ENCODE data around the gene CRX.
"Not testable (repeated sequence)": the region's sequence is repeated elsewhere in the genome, so short reads cannot be mapped to it uniquely, and the experiment has no call there.

The CRX gene

DNA sequence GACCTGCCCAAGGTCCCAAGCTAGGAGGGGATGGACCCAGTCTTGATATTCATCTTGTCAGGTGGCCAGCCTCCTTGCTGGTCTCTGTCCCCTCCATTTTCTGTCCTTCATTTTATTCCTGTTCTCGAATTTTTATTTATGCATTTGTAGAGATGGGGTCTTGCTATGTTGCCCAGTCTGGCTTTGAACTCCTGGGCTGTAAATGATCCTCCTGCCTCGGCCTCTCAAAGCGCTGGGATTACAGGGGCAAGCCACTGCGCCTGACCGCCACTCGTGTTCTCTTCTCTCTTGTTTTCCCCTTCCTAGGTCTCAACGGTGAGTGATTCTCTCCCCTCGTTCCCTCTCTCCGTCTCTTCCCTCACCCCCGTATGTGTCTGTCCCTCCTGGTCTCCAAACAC is 26.7 kb downstream of the CRX start:
- DNase-seq (ENCODE audit: low read depth) = no peak
- no peak overlapping the region for H3K4me3 ChIP-seq (ENCODE audit: control insufficient read depth, low read depth, low read length)
- TF ChIP-seq, protein P1, sequence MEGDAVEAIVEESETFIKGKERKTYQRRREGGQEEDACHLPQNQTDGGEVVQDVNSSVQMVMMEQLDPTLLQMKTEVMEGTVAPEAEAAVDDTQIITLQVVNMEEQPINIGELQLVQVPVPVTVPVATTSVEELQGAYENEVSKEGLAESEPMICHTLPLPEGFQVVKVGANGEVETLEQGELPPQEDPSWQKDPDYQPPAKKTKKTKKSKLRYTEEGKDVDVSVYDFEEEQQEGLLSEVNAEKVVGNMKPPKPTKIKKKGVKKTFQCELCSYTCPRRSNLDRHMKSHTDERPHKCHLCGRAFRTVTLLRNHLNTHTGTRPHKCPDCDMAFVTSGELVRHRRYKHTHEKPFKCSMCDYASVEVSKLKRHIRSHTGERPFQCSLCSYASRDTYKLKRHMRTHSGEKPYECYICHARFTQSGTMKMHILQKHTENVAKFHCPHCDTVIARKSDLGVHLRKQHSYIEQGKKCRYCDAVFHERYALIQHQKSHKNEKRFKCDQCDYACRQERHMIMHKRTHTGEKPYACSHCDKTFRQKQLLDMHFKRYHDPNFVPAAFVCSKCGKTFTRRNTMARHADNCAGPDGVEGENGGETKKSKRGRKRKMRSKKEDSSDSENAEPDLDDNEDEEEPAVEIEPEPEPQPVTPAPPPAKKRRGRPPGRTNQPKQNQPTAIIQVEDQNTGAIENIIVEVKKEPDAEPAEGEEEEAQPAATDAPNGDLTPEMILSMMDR (IDR thresholded peaks at IDR 0.05; ENCODE audit: control insufficient read depth, insufficient read depth, low read depth, low read length, missing control alignments) = no peak

DNA sequence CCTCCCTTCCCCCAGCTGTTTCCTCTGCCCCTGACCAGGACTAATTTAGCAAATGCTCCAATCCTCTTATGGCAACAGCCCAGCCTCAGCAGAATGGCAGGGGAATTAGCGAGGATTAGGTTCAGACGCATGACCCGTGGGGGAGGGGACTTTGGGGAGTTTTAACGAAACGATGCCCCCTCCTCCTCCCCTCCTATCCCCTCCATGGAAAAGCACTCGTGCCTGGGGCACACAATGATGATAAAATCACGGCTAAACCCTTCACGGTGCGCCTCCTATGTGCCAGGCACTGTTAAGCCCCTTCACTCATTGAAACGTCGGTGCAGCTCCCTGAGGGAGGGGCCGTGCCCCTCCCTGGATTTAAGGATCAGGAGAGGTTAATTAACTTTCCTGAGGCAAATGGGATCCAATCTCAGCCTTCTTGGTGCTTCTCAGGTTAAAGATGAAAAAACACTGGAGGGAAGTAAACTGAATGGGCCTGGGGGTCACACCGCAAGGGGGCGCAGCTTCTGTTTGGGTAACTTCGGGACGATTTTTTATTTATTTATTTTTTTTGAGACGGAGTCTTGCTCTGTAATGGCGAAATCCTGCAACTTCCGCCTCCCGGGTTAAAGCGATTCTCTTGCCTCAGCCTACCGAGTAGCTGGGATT is 27.2 kb downstream of the CRX start:
- TF ChIP-seq, protein P1 (IDR thresholded peaks at IDR 0.05; ENCODE audit: control insufficient read depth, insufficient read depth, low read depth, low read length, missing control alignments) = peak; percentile 26
- no peak overlapping the region for H3K4me3 ChIP-seq (ENCODE audit: control insufficient read depth, low read depth, low read length)
- no peak for DNase-seq (ENCODE audit: low read depth)

DNA sequence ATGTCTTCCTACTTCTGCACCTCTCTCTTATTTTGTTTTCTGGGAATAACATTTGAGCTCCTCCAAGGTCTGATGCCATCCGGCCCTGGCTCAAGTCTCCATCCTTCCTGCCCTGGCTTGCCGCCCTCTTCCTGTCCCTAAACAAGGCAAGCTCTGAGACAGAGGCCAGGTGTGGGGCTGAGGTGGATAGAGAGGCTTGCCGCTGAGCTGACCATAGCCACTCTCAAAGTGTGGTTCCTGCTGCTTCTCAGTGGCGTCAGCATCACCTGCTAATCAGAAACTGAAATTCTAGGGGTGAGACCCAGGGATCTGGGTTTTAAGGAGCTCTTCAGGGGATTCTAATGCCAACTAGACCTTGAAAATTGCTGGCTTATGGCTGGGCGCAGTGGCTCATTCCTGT is 31.3 kb downstream of the CRX start:
- TF ChIP-seq, protein P1 (IDR thresholded peaks at IDR 0.05; ENCODE audit: control insufficient read depth, insufficient read depth, low read depth, low read length, missing control alignments) = no peak
- no peak overlapping the region for H3K4me3 ChIP-seq (ENCODE audit: control insufficient read depth, low read depth, low read length)
- no peak for DNase-seq (ENCODE audit: low read depth)

DNA sequence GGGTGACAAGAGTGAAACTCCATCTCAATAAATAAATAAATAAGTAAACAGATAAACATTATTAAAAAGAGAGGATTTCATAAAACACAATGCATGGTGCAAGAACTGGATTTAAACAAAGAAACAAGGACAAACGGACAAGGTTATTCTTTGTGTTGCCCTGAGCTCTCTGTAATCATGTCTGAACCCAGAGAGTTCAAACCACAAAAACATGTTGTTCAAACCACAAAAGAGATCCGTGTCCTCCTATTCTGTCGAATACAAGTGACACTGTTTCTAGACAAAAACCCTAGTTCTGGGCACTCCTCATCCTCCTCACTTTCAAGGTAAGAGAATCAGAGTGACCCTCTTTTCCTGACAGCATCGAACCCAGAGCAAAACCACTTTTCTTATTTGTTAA is 32.7 kb downstream of the CRX start:
- no peak for DNase-seq (ENCODE audit: low read depth)
- TF ChIP-seq, protein P1 (IDR thresholded peaks at IDR 0.05; ENCODE audit: control insufficient read depth, insufficient read depth, low read depth, low read length, missing control alignments) = no peak
- no peak overlapping the region for H3K4me3 ChIP-seq (ENCODE audit: control insufficient read depth, low read depth, low read length)

DNA sequence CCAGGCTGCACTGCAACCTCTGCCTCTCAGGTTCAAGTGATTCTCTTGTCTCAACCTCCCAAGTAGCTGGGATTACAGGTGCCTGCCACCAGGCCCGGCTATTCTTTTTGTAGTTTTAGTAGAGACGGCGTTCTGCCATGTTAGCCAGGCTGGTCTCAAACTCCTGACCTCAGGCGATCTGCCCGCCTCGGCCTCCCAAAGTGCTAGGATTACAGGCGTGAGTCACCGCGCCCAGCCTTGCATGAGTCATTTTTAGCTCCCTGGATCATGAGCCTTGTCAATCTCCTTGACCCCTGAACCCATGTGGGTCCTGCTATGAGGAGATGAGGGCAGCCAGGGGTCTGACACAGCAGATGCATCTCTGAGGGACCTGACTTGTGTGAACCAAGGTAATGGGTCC is 36.5 kb downstream of the CRX start:
- not testable (repeated sequence) for H3K4me3 ChIP-seq (ENCODE audit: control insufficient read depth, low read depth, low read length); DNase-seq (ENCODE audit: low read depth)

DNA sequence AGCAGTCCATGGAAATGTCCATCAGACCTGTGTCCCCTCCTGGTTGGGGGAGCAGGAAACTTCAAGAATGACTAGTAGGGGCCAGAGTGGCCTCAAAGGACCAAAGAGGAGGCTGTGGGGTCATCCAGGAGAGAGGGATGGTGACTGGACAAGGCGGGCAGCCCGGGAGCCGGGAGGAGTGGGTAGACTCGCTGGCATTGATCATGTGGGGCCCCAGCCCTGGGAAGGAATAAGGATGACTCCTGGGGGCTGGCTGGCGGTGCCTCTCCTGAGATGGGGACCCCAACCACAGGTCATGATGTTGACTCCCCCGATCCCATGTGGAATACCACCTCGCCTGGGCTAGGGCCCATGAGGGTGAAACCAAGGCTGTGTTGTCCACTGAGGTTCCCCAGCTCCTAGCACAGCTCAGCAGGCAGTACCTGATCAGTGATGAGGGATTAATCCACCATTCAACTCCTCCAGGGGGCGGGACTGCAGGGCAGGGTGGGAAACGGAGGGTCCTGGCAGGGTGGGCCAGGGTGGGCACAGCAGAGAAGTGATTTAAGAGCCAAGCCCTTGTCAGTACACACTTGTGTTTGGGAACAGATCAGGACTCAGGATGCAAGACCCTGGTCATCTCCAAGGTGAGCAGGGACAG is 37.0 kb downstream of the CRX start, which contains the start of gene TPRX2:
TPRX2 (plus strand) TSS at position 590 of the 640 bp plus-strand sequence; CDS start at position 602, 12 bp downstream.
- not testable (repeated sequence) for H3K4me3 ChIP-seq (ENCODE audit: control insufficient read depth, low read depth, low read length); DNase-seq (ENCODE audit: low read depth)

DNA sequence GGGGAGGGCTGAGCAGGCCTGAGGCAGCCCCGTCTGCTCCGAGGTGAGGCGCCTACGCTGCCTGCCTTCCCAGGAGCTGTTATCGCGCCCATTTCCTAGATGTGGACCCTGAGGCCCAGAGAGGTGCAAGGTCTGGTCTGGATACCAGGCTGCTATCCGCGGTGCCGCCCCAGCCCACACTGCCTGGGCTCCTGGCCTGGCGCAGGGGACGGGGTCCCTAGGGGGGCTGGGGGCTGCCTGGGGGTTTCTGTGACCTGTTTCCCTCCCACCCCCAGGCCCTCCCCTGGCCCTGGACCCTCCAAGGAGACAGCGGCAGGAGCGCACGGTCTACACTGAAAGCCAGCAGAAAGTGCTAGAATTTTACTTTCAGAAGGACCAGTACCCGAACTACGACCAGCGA is 38.1 kb downstream of the CRX start:
- H3K4me3 ChIP-seq (ENCODE audit: control insufficient read depth, low read depth, low read length); DNase-seq (ENCODE audit: low read depth): not testable (repeated sequence)

DNA sequence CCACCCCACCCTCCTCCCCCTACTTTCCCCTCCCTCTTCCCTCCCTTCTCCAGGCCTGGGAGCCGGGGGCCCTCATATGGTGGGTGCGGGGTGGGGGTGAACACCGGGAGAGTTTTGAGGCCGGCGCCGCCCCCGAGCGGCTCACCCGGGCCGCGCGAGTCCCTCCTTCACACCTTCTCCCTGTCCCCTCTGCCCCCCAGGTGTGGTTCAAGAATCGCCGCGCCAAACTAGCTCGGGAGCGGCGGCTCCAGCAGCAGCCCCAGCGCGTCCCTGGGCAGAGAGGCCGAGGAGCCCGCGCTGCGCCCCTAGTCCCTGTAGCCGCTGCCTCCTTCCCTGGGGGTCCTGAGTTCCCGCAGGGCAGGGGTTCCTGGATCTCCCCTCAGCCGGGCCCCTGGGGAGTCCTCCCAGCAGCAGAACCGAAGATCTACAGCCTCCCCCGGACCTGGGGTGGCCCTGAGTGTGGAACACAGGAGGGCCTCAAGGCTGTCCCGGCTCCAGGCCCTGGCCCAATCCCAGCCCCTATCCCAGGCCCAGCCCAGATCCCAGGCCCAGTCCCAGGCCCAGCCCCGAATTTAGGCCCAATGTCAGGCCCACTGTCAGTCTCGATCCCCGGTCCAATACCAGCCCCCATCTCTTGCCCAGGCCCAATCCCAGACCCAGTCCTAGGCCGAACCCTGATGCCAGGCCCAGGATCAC is 39.0 kb downstream of the CRX start:
- TF ChIP-seq, protein P1 (IDR thresholded peaks at IDR 0.05; ENCODE audit: control insufficient read depth, insufficient read depth, low read depth, low read length, missing control alignments) = no peak
- H3K4me3 ChIP-seq (ENCODE audit: control insufficient read depth, low read depth, low read length) = no peak overlapping the region
- DNase-seq (ENCODE audit: low read depth) = no peak
